ENCODE results near the gene PRAMEF1. TPM values are rescaled to one million over a fixed set of nuclear protein-coding genes. Genes with fewer than 3 reads are reported as not detected.
A peak's percentile ranks its signal among the peaks of the same experiment; 100 is the strongest.
"Not testable (repeated sequence)": the region's sequence is repeated elsewhere in the genome, so short reads cannot be mapped to it uniquely, and the experiment has no call there.

PRAMEF1 gene, protein sequence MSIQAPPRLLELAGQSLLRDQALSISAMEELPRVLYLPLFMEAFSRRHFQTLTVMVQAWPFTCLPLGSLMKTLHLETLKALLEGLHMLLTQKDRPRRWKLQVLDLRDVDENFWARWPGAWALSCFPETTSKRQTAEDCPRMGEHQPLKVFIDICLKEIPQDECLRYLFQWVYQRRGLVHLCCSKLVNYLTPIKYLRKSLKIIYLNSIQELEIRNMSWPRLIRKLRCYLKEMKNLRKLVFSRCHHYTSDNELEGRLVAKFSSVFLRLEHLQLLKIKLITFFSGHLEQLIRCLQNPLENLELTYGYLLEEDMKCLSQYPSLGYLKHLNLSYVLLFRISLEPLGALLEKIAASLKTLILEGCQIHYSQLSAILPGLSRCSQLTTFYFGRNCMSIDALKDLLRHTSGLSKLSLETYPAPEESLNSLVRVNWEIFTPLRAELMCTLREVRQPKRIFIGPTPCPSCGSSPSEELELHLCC
- total RNA-seq (2014; rRNA removed; shearing (Covaris generic)) = not detected in 2 replicates

- DNase-seq; H3K27me3 ChIP-seq (ENCODE audit: control insufficient read depth, insufficient read depth, low read length); H3K36me3 ChIP-seq (replicated peaks; ENCODE audit: control insufficient read depth, insufficient read depth, low read length); H3K4me3 ChIP-seq (ENCODE audit: insufficient read depth, low read depth, low read length): not testable (repeated sequence)
Observed at GRCh38 chr1:12791097-12791496, at the start of gene PRAMEF1. PRAMEF1 (plus strand) TSS chr1:12791397; CDS start chr1:12793228, 1,831 bp downstream.

DNA sequence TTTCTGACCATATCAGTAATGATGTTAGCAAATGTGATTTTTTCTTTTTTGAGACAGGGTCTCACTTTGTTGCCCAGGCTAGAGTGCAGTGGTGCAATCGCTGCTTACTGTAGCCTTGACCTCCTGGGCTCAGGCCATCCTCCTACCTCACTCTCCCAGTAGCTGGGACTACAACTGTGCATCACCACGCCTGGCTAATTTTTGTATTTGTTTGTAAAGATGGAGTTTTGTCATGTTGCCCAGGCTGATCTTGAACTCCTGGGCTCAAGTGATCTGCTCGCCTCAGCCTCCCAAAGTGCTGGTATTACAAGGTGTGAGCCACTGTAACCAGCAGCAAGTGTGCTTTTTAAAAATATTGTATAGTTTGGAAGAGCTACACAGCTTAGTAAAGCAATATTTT lies 49.3 kb upstream of the PRAMEF1 start:
- no peak overlapping the region for H3K4me3 ChIP-seq (ENCODE audit: insufficient read depth, low read depth, low read length)
- no peak for DNase-seq

DNA sequence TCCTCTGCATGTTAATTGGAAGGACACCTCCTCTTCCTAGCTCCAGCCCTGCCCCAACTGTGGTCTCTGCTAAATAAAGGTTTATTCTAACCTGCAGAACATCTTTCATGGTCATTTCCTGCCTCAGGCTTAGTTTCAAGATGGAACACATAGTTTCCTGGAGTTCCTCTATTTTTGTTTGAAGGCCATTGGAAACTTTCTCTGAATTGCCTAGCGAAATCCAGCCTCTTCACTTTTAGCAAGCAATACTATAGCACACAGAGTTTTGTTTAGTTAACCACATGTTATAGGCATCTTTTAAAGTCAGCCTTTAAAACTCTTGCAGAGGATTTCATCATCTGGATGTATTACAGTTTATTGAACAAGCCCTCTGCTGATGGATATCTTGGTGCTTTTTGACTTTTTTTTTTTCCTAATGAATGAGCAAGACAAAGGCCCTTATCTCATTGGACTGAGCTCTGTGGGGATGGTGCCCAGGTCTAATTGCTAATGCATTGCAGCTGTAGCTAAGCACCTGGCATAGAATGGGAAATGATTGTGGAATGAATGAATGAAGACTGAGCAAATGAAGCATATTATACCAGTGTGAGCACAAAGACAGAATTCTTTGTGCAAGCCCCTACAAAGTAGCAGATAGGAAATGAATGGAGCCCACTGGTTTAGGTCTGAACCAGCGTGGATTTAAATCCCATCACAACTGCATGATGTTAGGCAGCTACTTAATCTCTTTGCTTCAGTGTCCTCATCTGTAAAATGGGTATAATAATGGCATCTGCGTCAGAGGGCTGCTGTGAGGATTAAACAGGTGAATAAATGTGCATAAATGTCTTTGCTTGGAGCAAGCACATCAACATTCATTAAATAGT lies 45.8 kb upstream of the PRAMEF1 start:
- Histone ChIP-seq H3K4me3 (ENCODE audit: insufficient read depth, low read depth, low read length) (no peak overlapping the region), H3K27me3 (ENCODE audit: control insufficient read depth, insufficient read depth, low read length) (no peaks in the 10 kb centered on the region), H3K36me3 (replicated peaks; ENCODE audit: control insufficient read depth, insufficient read depth, low read length) (no peaks in the 10 kb centered on the region)
- DNase-seq = no peak

More for the DNA sequence above, 49.3 kb upstream of the PRAMEF1 start:
- H3K27me3 ChIP-seq (ENCODE audit: control insufficient read depth, insufficient read depth, low read length) = no peaks in the 10 kb centered on the region
- no peaks in the 10 kb centered on the region for H3K36me3 ChIP-seq (replicated peaks; ENCODE audit: control insufficient read depth, insufficient read depth, low read length)

- Histone ChIP-seq H3K27me3 (ENCODE audit: control insufficient read depth, insufficient read depth, low read length) (no peaks in the 10 kb centered on the region), H3K4me3 (ENCODE audit: insufficient read depth, low read depth, low read length) (no peak within 1 kb of the TSS), H3K36me3 (replicated peaks; ENCODE audit: control insufficient read depth, insufficient read depth, low read length) (no peaks in the 10 kb centered on the region)
- DNase-seq = no peak
Observed at GRCh38 chr1:12745992-12746323, 45.2 kb upstream of the PRAMEF1 start, which contains the start of gene CFAP107. CFAP107 (plus strand) TSS chr1:12746200; CDS start chr1:12746431, 231 bp downstream.

- H3K36me3 ChIP-seq (replicated peaks; ENCODE audit: control insufficient read depth, insufficient read depth, low read length) = no peaks in the 10 kb centered on the region
- H3K27me3 ChIP-seq (ENCODE audit: control insufficient read depth, insufficient read depth, low read length) = no peaks in the 10 kb centered on the region
- no peak for DNase-seq
- no peak overlapping the region for H3K4me3 ChIP-seq (ENCODE audit: insufficient read depth, low read depth, low read length)
Observed at GRCh38 chr1:12748778-12749355, 42.3 kb upstream of the PRAMEF1 start.

DNA sequence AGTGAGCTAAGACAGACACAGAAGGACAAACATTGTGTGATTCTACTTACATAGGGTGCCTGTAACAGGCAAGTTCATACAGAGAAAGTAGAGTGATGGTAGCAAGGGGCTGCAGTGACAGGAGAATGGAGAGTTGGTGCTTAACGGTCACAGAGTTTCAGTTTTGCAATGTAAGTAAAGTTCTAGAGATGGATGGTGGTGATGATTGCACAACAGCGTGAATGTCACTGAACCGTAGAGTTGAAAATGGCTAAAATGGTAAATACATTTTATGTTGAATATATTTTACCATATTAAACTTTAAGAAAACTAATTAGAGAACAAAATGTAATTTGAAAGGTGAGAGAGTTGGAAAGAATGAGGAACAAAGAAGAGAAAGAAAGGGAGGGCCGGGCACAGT lies 36.5 kb upstream of the PRAMEF1 start:
- Histone ChIP-seq H3K4me3 (ENCODE audit: insufficient read depth, low read depth, low read length) (no peak overlapping the region), H3K36me3 (replicated peaks; ENCODE audit: control insufficient read depth, insufficient read depth, low read length) (no peaks in the 10 kb centered on the region), H3K27me3 (ENCODE audit: control insufficient read depth, insufficient read depth, low read length) (no peaks in the 10 kb centered on the region)
- DNase-seq = no peak

DNA sequence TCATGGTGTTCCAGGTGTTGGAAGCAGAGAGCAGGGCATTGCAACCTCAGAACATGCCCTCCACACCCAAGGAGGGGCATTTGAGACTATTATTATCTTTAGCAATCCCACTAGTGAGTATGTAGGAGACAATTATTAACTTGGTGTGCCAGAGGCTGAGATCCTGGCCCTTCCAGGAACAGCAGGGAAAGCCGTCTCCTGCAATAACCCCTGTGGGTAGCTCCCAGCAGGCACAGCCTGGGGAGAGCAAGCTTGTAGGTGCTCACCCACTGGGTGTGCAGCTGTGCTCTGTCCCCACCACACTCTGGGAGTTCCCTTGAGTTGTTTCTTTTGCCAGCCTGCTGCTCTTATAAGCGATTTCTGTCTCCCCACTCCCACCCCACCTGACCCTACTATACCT lies 34.9 kb upstream of the PRAMEF1 start:
- Histone ChIP-seq H3K27me3 (ENCODE audit: control insufficient read depth, insufficient read depth, low read length) (no peaks in the 10 kb centered on the region), H3K36me3 (replicated peaks; ENCODE audit: control insufficient read depth, insufficient read depth, low read length) (no peaks in the 10 kb centered on the region), H3K4me3 (ENCODE audit: insufficient read depth, low read depth, low read length) (no peak overlapping the region)
- DNase-seq = no peak

GRCh38 chr1:12756768-12757413 lies 34.3 kb upstream of the PRAMEF1 start:
- H3K4me3 ChIP-seq (ENCODE audit: insufficient read depth, low read depth, low read length) = no peak overlapping the region
- no peaks in the 10 kb centered on the region for H3K36me3 ChIP-seq (replicated peaks; ENCODE audit: control insufficient read depth, insufficient read depth, low read length)
- no peak for DNase-seq
- H3K27me3 ChIP-seq (ENCODE audit: control insufficient read depth, insufficient read depth, low read length) = no peaks in the 10 kb centered on the region

GRCh38 chr1:12757836-12758235 lies 33.4 kb upstream of the PRAMEF1 start:
- DNase-seq = no peak
- Histone ChIP-seq H3K36me3 (replicated peaks; ENCODE audit: control insufficient read depth, insufficient read depth, low read length) (no peaks in the 10 kb centered on the region), H3K4me3 (ENCODE audit: insufficient read depth, low read depth, low read length) (no peak overlapping the region), H3K27me3 (ENCODE audit: control insufficient read depth, insufficient read depth, low read length) (no peaks in the 10 kb centered on the region)

- Histone ChIP-seq H3K27me3 (ENCODE audit: control insufficient read depth, insufficient read depth, low read length) (no peaks in the 10 kb centered on the region), H3K36me3 (replicated peaks; ENCODE audit: control insufficient read depth, insufficient read depth, low read length) (no peaks in the 10 kb centered on the region), H3K4me3 (ENCODE audit: insufficient read depth, low read depth, low read length) (no peak overlapping the region)
- DNase-seq = peak; percentile 73
Observed at GRCh38 chr1:12760256-12760795, 30.9 kb upstream of the PRAMEF1 start.

- Histone ChIP-seq H3K27me3 (ENCODE audit: control insufficient read depth, insufficient read depth, low read length) (no peaks in the 10 kb centered on the region), H3K4me3 (ENCODE audit: insufficient read depth, low read depth, low read length) (no peak overlapping the region), H3K36me3 (replicated peaks; ENCODE audit: control insufficient read depth, insufficient read depth, low read length) (no peaks in the 10 kb centered on the region)
- DNase-seq = no peak
Observed at GRCh38 chr1:12761781-12762180, 29.4 kb upstream of the PRAMEF1 start.

DNA sequence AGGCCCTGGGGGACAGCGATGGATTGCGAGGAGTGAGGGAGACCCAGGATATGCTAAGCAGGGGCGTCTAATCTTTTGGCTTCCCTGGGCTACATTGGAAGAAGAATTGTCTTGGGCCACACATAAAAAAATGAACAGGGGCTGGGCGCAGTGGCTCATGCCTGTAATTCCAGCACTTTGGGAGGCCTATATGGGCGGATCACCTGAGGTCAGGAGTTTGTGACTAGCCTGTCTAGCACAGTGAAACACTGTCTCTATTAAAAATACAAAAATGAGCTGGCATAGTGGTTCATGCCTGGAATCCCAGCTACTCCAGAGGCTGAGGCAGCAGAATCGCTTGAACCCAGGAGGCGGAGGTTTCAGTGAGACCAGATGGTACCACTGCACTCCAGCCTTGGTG lies 28.4 kb upstream of the PRAMEF1 start:
- no peaks in the 10 kb centered on the region for H3K36me3 ChIP-seq (replicated peaks; ENCODE audit: control insufficient read depth, insufficient read depth, low read length)
- DNase-seq = no peak
- no peaks in the 10 kb centered on the region for H3K27me3 ChIP-seq (ENCODE audit: control insufficient read depth, insufficient read depth, low read length)
- H3K4me3 ChIP-seq (ENCODE audit: insufficient read depth, low read depth, low read length) = no peak overlapping the region

DNA sequence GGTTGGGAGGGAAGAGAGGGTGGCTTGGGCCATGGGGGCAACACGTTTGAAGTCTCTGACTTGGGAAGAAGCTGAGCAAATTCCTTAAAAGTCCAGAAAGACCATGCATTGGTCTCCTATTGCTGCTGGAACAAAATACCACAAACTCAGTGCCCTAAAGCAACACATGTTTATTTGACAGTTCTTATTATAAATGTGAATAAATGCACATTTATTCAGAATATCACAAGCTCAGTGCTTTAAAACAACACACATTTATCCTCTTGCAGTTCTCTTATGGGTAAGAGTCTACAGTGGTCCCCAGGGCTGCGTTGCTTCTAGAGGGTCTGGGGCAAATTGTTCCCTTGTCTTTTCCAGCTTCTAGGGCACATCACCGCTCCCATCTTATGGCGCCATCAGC lies 27.7 kb upstream of the PRAMEF1 start:
- no peak for DNase-seq
- H3K27me3 ChIP-seq (ENCODE audit: control insufficient read depth, insufficient read depth, low read length) = no peaks in the 10 kb centered on the region
- H3K4me3 ChIP-seq (ENCODE audit: insufficient read depth, low read depth, low read length) = no peak overlapping the region
- no peaks in the 10 kb centered on the region for H3K36me3 ChIP-seq (replicated peaks; ENCODE audit: control insufficient read depth, insufficient read depth, low read length)

DNA sequence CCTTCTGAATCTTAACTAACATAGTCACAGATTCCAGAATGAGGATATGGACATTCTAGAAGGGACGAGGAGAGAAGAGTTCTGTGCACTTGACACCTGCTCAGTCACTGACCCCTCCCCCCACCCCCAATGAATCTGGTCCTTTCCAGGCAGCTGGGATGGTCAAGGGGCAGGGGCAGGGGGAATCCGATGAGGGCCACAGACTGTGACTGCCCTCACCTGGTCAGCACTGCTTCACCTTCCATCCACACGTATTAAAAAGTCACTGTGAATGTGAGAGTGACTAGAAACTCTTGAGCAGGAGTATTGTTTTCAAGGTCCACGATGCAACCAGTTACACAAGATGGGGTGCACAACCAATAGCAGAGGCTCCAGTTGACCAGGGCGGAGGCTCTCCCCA lies 27.2 kb upstream of the PRAMEF1 start:
- Histone ChIP-seq H3K36me3 (replicated peaks; ENCODE audit: control insufficient read depth, insufficient read depth, low read length) (no peaks in the 10 kb centered on the region), H3K27me3 (ENCODE audit: control insufficient read depth, insufficient read depth, low read length) (no peaks in the 10 kb centered on the region), H3K4me3 (ENCODE audit: insufficient read depth, low read depth, low read length) (no peak overlapping the region)
- peak; percentile 56 for DNase-seq

Data from H7 (cell line).